Peyer's patch (tissue), 4 donors: ENCODE data around the gene LUZP1. TPM values are rescaled to one million over a fixed set of nuclear protein-coding genes. Genes with fewer than 3 reads are reported as not detected.
A peak's percentile ranks its signal among the peaks of the same experiment; 100 is the strongest.

Experiments
- DNase-seq, 3 donors: peaks; one replicate each; pipeline ENCODE4 v3.0.0-alpha.2; 2017 to 2019
- H3K27ac ChIP-seq, 4 donors: fragments of 200-600 bp; sonication (generic); one replicate each; pipeline ENCODE4 v1.5.1; 2016 to 2019
- H3K27me3 ChIP-seq, 2 donors: fragments of 200-600 bp; sonication (generic); one replicate each; pipeline ENCODE4 v1.5.1; 2019
- H3K36me3 ChIP-seq, 3 donors: fragments of 200-600 bp; sonication (generic); one replicate each; pipeline ENCODE4 v1.5.1; 2016 to 2019
- H3K4me1 ChIP-seq, 4 donors: fragments of 200-600 bp; sonication (generic); one replicate each; pipeline ENCODE4 v1.5.1; 2016 to 2019
- H3K4me3 ChIP-seq, 4 donors: fragments of 200-600 bp; sonication (generic); 1 replicate in 3 of 4; 2 replicates in 1 of 4; pipeline ENCODE4 v1.5.1; 2016 to 2019; ENCODE audit warnings: mild to moderate bottlenecking in 1 of 4
- H3K9me3 ChIP-seq, 4 donors: fragments of 200-600 bp; sonication (generic); one replicate each; pipeline ENCODE4 v1.5.1; 2016 to 2019; ENCODE audit warnings: mild to moderate bottlenecking in 1 of 4
- CTCF ChIP-seq, 6 experiments: fragments of 450-650 bp in 4 of 6; fragments of 200-600 bp in 2 of 6; sonication (generic) in 1 of 6; IDR thresholded peaks; one replicate each; pipeline ENCODE4 v1.5.1; 2017 to 2019; ENCODE audit warnings: antibody characterized with exemption in 6 of 6, mild to moderate bottlenecking in 3 of 6, moderate library complexity in 1 of 6
- POLR2A ChIP-seq, 2 donors: fragments of 450-650 bp; IDR thresholded peaks; one replicate each; pipeline ENCODE4 v1.5.1; 2017; ENCODE audit warnings: antibody characterized with exemption in 2 of 2, mild to moderate bottlenecking in 2 of 2, moderate library complexity in 2 of 2
- total RNA-seq, 4 donors: library from RNA; depleted of rRNA; stranded (reverse); fragments of >200 nt; gene quantifications; one replicate each; pipeline ENCODE4 v1.1.0, GENCODE V29; 2016

LUZP1 gene
- total RNA-seq, 4 donors from 2014 or later = 38.8 to 92.8 (median 70.4) TPM

- no peak overlapping the region for H3K4me3 ChIP-seq
- H3K27ac ChIP-seq = no peak overlapping the region
- no peaks in the 10 kb centered on the region for H3K27me3 ChIP-seq
- no peak for TF ChIP-seq CTCF (IDR thresholded peaks at IDR 0.05)
- no peak for TF ChIP-seq POLR2A (IDR thresholded peaks at IDR 0.05)
- H3K36me3 ChIP-seq = no peaks in the 10 kb centered on the region
- H3K9me3 ChIP-seq = no peaks in the 10 kb centered on the region
- peaks cover 0 to 40% (median 2%) of the 10 kb centered on the region in 4 donors for H3K4me1 ChIP-seq
- no peak for DNase-seq
Observed at GRCh38 chr1:23125489-23125888, 43.2 kb downstream of the LUZP1 start.

GRCh38 chr1:23124259-23125026 lies 44.2 kb downstream of the LUZP1 start:
- no peak overlapping the region for H3K4me3 ChIP-seq
- no peak for DNase-seq
- no peaks in the 10 kb centered on the region for H3K36me3 ChIP-seq
- H3K9me3 ChIP-seq = no peaks in the 10 kb centered on the region
- no peaks in the 10 kb centered on the region for H3K27me3 ChIP-seq
- no peak for TF ChIP-seq CTCF (IDR thresholded peaks at IDR 0.05)
- no peak for TF ChIP-seq POLR2A (IDR thresholded peaks at IDR 0.05)
- peaks cover 0 to 49% (median 4%) of the 10 kb centered on the region in 4 donors for H3K4me1 ChIP-seq
- H3K27ac ChIP-seq = peak overlapping the region in 1 of 4 donors; percentile 23

- no peak for DNase-seq
- H3K4me3 ChIP-seq = no peak overlapping the region
- H3K27ac ChIP-seq = peak overlapping the region in 3 of 4 donors; percentile 10 to 46 (median 24)
- no peaks in the 10 kb centered on the region for H3K9me3 ChIP-seq
- TF ChIP-seq POLR2A (IDR thresholded peaks at IDR 0.05) (no peak), CTCF (IDR thresholded peaks at IDR 0.05) (no peak)
- no peaks in the 10 kb centered on the region for H3K36me3 ChIP-seq
- H3K4me1 ChIP-seq = peaks cover 0 to 55% (median 5%) of the 10 kb centered on the region in 4 donors
- no peaks in the 10 kb centered on the region for H3K27me3 ChIP-seq
Observed at GRCh38 chr1:23123528-23123927, 45.1 kb downstream of the LUZP1 start.

GRCh38 chr1:23122796-23123195 lies 45.9 kb downstream of the LUZP1 start:
- DNase-seq = no peak
- Histone ChIP-seq H3K9me3 (no peaks in the 10 kb centered on the region), H3K4me1 (peaks cover 0 to 62% (median 5%) of the 10 kb centered on the region in 4 donors), H3K27ac (peak overlapping the region; percentile 10 to 46 (median 21)), H3K4me3 (no peak overlapping the region), H3K27me3 (no peaks in the 10 kb centered on the region), H3K36me3 (no peaks in the 10 kb centered on the region)
- TF ChIP-seq CTCF (IDR thresholded peaks at IDR 0.05) (no peak), POLR2A (IDR thresholded peaks at IDR 0.05) (no peak)

- no peaks in the 10 kb centered on the region for H3K36me3 ChIP-seq
- H3K9me3 ChIP-seq = no peaks in the 10 kb centered on the region
- no peak for DNase-seq
- no peak overlapping the region for H3K4me3 ChIP-seq
- peaks cover 0 to 68% (median 5%) of the 10 kb centered on the region in 4 donors for H3K4me1 ChIP-seq
- no peaks in the 10 kb centered on the region for H3K27me3 ChIP-seq
- TF ChIP-seq CTCF (IDR thresholded peaks at IDR 0.05) (no peak), POLR2A (IDR thresholded peaks at IDR 0.05) (no peak)
- H3K27ac ChIP-seq = peak overlapping the region in 3 of 4 donors; percentile 18 to 46 (median 24)
Observed at GRCh38 chr1:23122023-23122748, 46.5 kb downstream of the LUZP1 start.
